Sigmoid colon (tissue), 4 donors: ENCODE data around the gene ZSWIM5.

Source experiments
- CTCF ChIP-seq, 4 experiments: fragments of 450-650 bp in 3 of 4; fragments of 200-600 bp in 1 of 4; IDR thresholded peaks; one replicate each; pipeline ENCODE4 v1.5.1; 2016 to 2019; ENCODE audit warnings: antibody characterized with exemption in 4 of 4, mild to moderate bottlenecking in 3 of 4, moderate library complexity in 2 of 4
- EP300 ChIP-seq, 4 donors: sonication (generic); formaldehyde crosslinking; IDR thresholded peaks; one replicate each; pipeline ENCODE4 v1.6.1; 2017; ENCODE audit warnings: antibody characterized with exemption in 4 of 4
- POLR2A ChIP-seq, 2 donors: fragments of 450-650 bp; IDR thresholded peaks; one replicate each; pipeline ENCODE4 v1.6.1; 2016; ENCODE audit warnings: antibody characterized with exemption in 2 of 2, mild to moderate bottlenecking in 2 of 2, moderate library complexity in 2 of 2

- no peak for TF ChIP-seq CTCF (IDR thresholded peaks at IDR 0.05)
- no peak for TF ChIP-seq EP300 (IDR thresholded peaks at IDR 0.05)
- no peak for TF ChIP-seq POLR2A (IDR thresholded peaks at IDR 0.05)
Observed at GRCh38 chr1:45221716-45222115, 15.3 kb upstream of the ZSWIM5 start.
